ENCODE measurements around the gene HMX1.

GRCh38 chr4:8820178-8821102 is 51.2 kb downstream of the HMX1 start:
- TF ChIP-seq JUNB (IDR thresholded peaks at IDR 0.05; ENCODE audit: unreplicated experiment) (no peak), EZH2 (IDR thresholded peaks at IDR 0.05; ENCODE audit: low read depth, unreplicated experiment) (no peak), POLR2AphosphoS5 (IDR thresholded peaks at IDR 0.05; ENCODE audit: low read depth) (no peak), CREB1 (CRISPR knock-in tag; IDR thresholded peaks at IDR 0.05; ENCODE audit: low read depth) (no peak), EZH2phosphoT487 (IDR thresholded peaks at IDR 0.05; ENCODE audit: unreplicated experiment) (no peak), ZNF331 (CRISPR knock-in tag; IDR thresholded peaks at IDR 0.05; ENCODE audit: low read depth) (no peak)
- TF ChIP-seq, protein P1, sequence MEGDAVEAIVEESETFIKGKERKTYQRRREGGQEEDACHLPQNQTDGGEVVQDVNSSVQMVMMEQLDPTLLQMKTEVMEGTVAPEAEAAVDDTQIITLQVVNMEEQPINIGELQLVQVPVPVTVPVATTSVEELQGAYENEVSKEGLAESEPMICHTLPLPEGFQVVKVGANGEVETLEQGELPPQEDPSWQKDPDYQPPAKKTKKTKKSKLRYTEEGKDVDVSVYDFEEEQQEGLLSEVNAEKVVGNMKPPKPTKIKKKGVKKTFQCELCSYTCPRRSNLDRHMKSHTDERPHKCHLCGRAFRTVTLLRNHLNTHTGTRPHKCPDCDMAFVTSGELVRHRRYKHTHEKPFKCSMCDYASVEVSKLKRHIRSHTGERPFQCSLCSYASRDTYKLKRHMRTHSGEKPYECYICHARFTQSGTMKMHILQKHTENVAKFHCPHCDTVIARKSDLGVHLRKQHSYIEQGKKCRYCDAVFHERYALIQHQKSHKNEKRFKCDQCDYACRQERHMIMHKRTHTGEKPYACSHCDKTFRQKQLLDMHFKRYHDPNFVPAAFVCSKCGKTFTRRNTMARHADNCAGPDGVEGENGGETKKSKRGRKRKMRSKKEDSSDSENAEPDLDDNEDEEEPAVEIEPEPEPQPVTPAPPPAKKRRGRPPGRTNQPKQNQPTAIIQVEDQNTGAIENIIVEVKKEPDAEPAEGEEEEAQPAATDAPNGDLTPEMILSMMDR (conservative IDR thresholded peaks at IDR 0.05; ENCODE audit: low read depth in 2 of 2), result no peak
- TF ChIP-seq, protein P2, sequence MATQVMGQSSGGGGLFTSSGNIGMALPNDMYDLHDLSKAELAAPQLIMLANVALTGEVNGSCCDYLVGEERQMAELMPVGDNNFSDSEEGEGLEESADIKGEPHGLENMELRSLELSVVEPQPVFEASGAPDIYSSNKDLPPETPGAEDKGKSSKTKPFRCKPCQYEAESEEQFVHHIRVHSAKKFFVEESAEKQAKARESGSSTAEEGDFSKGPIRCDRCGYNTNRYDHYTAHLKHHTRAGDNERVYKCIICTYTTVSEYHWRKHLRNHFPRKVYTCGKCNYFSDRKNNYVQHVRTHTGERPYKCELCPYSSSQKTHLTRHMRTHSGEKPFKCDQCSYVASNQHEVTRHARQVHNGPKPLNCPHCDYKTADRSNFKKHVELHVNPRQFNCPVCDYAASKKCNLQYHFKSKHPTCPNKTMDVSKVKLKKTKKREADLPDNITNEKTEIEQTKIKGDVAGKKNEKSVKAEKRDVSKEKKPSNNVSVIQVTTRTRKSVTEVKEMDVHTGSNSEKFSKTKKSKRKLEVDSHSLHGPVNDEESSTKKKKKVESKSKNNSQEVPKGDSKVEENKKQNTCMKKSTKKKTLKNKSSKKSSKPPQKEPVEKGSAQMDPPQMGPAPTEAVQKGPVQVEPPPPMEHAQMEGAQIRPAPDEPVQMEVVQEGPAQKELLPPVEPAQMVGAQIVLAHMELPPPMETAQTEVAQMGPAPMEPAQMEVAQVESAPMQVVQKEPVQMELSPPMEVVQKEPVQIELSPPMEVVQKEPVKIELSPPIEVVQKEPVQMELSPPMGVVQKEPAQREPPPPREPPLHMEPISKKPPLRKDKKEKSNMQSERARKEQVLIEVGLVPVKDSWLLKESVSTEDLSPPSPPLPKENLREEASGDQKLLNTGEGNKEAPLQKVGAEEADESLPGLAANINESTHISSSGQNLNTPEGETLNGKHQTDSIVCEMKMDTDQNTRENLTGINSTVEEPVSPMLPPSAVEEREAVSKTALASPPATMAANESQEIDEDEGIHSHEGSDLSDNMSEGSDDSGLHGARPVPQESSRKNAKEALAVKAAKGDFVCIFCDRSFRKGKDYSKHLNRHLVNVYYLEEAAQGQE (IDR thresholded peaks at IDR 0.05; ENCODE audit: unreplicated experiment), result no peak
